Stimulated activated CD8-positive, alpha-beta memory T cell treated with anti-CD3 and anti-CD28 coated beads, Interleukin-7, amount 100 ng/mL, for 1 hour (primary cell): Measurements from ENCODE around the gene SCYGR3.
"Not testable (repeated sequence)": the region's sequence is repeated elsewhere in the genome, so short reads cannot be mapped to it uniquely, and the experiment has no call there.

Source experiments
- DNase-seq, 2 donors: peaks; one replicate each; pipeline ENCODE4 v3.0.0-alpha.2; 2020; ENCODE audit warnings: low read depth in 2 of 2

The SCYGR3 gene

DNA sequence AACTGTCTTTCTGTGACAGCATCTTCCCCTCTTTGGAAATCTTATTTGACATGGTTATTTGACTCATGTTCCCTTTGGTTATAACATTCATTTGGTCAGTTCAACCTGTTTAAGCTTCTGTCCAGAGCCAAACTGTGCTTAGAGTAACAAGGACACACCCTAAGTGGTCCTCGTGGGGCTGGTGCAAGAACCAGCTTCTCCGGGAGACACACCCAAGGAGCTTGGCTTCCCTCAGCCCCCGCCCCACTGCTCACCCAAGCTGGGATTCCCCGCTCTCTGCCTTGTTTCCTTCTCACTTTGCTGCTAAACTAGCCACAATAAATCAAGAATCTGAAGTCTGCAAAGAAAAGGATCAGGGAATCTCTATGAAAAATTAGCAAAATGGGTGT lies 1.4 kb downstream of the SCYGR3 start:
- DNase-seq: no peak

DNA sequence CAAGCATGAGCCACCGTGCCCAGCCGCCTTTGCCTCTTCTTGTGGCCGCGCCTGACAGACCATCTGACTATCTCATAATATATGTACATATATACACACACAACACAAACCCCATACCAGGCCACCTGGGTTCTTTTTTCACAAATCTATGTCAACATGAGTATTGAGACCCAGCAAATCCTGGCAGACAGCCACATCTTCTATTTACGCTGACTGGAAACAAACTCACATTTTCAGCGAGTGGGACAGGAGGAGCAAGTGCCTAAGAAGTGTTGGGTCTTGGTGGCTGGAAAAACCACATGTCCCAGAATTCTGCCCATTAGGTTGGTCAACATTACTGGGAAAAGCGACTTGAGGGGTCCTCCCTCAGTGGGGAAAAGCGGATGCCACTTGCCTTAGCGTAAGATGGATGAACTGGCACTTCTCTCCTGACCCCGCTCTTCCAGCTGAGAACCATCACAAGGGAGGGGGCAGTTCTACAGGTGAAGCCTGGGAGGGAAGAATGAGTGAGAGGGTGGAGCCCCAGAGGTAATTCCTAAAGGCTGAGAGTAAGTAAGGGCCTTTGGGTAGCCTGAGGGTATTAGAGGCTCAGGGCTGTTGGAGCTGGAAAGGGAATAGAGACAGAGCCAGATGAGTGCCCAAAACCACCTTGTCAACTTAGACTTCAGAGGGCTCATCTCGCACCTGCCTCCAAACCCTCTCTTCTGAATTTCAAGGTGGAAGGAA lies 1.9 kb downstream of the SCYGR3 start:
- no peak for DNase-seq

DNA sequence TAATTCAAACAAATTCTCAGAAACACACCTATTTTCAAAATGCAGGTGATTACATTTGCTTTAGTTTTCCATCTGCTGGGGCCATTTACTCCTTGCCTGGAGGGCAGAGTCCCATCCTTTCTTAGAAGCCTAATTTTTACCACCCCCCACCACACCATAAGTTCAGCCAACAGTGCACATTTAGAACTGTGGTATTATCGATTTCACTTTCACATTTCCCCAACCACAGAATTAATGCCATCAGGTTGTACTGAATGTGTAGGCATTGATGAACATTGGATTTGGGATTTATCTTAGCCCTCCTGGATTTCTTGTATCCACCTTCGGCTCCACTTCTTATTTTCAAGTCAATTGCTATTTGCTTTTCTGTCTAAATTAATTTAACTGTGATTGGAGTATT lies 4.5 kb downstream of the SCYGR3 start:
- DNase-seq: no peak

DNA sequence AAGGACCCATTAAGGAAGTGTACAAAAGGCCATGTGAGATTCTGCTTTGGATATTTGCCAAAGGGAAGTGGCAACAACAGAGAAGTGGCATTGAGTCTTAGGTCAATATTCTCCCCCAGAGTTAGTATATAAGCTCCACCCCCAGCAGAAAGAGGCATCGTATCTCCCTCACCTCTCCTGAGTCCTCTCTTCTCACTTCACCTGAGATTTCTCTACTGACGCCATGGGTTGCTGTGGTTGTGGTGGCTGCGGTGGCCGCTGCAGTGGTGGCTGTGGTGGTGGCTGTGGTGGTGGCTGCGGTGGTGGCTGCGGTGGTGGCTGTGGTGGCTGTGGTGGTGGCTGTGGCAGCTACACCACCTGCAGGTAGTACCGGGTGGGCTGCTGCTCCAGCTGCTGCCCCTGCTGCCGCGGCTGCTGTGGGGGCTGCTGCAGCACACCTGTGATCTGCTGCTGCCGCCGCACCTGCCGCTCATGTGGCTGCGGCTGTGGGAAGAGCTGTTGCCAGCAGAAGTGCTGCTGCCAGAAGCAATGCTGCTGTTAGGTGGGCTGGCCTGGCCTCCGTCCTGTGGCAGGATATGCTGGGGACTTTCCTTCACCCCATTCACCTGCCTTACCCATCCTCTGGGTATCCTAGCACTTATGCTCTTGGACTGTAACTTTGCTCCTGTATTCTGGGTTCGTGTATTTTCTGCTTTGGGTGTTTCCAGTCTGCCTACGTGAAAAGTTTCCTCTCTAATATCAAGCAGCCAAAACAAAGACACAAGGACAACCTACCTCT lies 5.9 kb downstream of the SCYGR3 start:
- DNase-seq: no peak

DNA sequence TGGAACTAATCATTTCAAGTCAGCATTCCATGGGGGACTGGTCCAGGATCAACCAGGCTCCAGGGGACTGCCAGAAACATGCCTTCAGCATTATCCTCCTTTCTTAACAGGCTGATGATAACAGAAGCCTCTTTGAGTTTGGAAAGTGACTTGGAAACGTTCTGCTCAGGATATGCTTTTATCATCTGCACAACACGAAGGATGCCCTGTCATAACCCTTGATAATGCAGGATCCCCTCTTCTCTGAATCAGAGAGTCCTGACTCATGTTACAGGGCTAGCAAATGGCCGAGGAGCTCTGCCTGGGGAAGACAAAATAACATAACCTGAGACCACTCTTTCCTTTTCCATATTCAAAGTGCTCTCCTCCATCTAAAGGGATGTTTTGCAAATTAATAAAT lies 6.7 kb downstream of the SCYGR3 start:
- DNase-seq: no peak

DNA sequence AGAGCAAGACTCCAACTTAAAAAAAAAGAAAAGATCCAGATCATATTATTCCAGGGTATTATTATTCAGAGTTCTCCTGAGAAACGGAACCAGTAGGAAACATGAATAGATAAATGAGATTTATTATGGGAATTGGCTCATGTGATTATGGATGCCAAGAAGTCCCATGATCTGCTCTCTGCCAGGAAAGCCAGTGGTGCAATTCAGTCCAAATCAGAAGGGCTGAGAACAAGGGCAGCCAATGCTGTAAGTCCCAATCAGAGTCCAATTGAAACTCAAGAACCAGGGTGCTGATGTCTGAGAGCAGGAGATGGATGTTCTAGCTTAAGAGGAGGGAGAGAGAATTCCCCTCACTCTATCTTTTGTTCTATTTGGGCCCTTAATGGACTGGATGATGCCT lies 8.2 kb downstream of the SCYGR3 start:
- no peak for DNase-seq

DNA sequence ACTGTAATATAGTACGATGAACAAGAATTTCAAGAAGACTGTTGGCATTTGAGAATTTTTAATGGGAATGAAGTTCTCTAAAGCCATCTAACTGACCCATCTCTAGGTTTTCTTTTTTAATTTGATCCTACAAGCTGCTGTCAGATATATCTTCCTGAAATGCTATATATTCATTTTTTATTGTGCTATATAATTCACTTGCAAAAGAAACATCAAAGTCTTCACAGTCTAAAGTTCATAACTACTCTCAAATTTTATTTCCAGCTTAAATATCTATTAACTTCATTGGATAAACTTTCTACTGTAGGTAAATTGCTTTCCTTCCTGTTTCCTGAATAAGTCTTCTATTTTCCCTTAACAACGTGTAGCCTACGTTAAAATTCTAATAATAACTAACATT lies 12.3 kb downstream of the SCYGR3 start:
- no peak for DNase-seq

DNA sequence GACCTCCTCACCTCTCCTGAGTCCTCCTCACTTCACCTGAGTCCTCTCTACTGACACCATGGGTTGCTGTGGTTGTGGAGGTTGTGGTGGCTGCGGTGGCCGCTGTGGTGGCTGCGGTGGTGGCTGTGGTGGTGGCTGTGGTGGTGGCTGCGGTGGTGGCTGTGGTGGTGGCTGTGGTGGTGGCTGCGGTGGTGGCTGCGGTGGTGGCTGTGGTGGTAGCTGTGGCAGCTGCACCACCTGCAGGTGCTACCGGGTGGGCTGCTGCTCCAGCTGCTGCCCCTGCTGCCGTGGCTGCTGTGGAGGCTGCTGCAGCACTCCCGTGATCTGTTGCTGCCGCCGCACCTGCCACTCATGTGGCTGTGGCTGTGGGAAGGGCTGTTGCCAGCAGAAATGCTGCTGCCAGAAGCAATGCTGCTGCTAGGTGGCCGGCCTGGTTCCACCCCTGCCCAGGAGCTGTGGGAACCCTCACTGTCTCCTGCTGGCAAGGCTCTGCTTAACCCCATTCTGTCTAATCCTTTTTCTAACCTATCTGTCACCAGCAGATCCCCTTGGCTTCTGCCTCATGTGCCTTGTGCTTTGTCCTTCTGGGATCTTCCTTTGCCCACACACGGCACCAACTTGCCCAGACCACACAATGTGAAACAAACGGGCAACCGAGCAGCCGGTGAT lies 15.7 kb downstream of the SCYGR3 start, which contains the start of gene SCYGR2:
Gene SCYGR2, plus strand, starts transcription at position 59 of the 669 bp plus-strand sequence. Its CDS starts 0 bp downstream, at position 59.
- not testable (repeated sequence) for DNase-seq

DNA sequence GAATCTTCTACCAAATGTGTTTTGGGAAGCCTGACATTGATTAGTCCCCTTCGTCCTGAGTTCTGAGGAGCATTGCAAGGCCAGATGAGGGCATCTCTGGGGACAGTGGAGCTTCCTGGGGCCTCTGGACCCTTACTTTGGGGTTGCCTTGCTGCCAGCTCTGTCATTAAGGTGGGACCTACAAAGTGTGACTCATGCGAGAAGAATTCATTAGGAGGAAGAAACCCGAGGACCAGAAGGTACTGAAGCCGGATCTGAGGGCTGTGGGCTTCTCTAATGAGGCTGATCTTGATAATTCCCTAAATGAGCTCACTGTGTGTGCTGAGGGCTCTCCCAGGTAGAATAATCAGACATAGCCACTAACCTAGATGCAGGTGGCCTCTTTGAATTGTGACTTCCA lies 16.6 kb downstream of the SCYGR3 start:
- no peak for DNase-seq

DNA sequence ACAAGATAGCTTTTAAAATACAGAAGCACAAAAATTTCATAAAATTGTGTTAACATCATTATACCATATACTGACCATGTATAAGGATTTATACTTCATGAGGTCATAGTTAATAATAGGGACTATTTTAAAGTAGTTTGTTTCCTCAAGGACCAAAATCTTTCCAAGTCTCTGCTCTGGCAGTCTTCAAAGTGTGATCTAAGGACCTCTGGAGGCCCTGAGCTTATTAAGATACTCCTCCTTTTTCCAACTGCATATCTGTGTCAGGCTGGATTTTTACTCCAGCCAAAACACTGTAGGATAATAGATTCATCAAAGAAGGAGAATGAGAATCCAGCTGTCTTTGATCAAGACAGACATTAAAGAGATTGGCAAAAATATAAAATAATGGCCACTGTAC lies 17.6 kb downstream of the SCYGR3 start:
- no peak for DNase-seq

DNA sequence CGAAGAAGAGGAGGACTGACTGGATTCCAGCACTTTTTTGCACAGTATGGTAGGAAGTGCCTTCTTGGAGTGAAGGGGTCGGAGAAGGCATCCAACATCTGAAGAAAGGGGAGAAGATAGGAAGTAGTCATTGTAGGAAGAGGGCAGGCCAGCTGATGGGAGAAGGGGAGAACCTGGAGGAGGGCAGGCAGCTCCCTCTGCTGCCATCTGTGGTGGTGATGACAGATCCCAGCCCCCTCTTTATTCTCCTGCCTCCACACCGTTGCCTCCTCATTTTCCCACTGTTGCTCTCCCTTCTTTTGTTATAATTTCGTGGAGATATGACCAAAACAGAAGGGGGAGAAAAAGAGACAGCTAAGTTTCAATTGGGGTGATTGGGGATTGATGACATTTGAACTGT lies 18.8 kb downstream of the SCYGR3 start:
- no peak for DNase-seq

DNA sequence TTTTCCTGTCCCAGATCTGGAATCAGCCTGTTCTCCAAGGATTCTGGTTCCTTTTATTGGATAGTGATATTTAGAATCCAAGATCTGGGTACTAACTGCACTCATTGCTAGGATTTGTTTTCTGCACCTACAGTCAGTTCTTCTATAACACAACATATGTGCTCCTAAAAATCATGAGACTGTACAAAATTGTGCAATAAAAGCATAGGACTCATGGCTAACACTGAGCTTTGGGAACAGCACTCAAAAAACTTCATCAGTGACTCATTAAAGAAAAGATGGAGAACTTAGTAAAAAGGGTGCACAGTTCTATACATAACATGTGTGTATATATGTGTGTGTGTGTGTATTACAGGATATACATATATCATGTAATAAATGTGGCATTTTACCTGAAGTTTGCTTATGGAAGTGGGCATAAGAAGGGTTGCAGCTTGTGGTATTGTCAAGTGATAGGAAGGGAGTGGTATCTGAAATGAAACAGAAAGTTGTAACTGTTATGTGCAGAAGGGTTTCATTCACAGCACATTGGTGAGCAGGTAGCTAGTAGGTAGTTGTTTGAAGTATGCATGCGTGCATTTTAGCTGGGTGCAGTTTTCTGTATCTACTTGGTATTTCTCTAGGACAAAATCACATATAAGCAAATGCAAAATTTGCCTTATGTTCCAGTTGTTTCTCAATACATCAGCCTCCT lies 21.8 kb downstream of the SCYGR3 start:
- DNase-seq: no peak

DNA sequence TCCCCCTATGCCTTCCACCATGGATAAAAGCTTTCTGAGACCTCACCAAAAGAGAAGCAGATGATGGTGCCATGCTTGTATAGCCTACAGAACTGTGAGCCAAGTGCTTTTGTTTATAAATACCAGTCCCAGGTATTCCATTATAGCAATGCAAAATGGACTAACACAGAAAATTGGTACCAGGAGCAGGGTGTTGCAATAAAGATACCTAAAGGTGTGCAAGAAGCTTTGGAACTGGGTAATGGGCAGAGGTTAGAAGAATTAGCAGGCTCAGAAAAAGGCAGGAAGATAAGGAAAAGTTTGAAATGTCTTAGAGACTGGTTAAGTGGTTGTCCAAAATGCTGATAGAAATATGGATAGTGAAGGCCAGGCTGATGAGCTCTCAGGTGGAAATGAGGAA lies 32.3 kb downstream of the SCYGR3 start:
- no peak for DNase-seq

DNA sequence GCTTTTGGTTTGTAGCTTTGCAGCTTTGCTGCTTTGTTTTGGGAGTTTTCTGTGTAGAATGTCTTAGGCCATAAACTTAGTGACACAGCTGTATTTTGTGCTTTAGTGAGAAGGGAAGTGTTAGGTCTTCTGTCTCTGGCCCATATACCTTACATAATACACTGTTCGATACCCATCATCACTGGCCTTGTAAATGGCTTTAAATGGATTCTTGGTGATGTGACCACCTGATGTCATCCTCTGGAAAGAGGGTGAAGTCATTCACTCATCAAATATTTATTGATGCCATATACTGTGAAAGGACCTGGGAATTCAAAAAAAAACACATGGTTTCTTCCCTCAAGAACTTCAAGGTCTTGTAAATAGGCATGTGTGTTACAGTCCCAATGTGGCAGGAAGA lies 34.8 kb downstream of the SCYGR3 start:
- no peak for DNase-seq

DNA sequence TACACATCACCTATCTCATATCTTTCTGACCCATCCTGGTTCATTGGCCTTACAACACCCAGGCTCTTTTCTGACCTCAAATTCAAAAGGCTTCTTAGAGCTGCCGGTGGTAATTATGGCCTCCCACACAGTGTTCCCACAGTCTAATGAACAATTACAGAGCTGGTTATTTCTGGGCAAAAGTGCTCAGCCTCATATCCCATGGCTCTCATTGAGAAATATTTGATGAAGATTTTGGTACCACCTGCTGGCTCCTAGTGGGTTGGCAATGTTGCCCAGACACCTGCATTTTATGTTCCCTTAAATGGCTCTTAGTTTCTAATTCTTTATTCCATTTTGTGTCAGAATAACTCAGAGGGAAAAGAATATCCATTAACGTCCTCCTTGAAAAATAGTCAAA lies 36.0 kb downstream of the SCYGR3 start:
- no peak for DNase-seq

DNA sequence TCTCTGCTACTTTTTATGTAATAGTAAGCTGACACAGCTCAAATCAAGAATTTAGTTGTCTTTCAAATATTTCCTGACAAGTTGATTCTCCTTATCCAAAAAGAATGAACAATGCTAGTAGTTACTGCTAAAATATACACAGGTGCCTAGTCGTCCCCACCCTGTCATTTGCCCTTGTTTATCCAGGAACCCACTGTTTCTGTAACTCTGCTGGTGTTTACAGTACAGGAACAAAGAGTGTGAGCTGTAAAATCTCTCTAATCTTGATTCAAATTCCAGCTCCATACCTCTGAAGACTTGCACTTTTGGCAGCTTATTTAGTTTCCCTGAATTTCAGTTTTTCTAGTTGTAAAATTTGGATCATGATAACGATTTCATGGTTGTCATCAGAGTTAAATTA lies 37.1 kb downstream of the SCYGR3 start:
- no peak for DNase-seq

DNA sequence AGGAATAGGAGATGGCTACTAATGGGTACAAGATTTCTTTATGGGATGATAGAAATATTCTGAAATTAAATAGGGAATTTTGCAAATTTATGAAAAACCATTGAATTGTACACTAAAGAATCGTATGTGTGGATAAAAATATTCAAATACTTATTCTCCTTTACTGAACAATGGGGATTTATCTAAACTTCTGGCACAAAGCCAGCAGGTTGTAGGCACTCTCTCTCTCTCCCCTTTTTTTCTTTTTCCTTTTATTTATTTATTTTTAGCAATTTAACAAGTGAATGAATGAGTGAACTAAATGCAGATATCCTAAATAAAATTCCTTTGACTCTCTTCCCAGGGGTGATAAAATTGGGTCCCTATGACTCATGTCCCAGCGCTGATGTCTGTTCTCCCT lies 37.8 kb downstream of the SCYGR3 start:
- no peak for DNase-seq

DNA sequence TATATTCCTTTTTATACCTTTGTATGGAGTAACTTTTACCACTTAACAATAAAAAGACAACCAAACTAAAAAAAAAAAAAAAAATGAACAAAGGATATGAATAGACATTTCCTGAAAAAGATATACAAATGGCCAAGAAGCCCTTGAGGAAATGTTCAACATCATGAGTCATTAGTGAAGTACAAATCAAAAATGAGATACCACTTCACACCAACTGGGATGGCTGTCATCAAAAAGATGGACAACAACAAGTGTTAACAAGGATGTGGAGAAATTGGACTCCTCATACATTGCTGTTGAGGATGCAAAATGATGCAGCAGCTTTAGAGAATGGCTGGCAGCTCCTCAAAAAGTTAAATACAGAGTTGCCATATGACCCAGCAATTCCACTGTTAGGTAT lies 38.5 kb downstream of the SCYGR3 start:
- DNase-seq: no peak

DNA sequence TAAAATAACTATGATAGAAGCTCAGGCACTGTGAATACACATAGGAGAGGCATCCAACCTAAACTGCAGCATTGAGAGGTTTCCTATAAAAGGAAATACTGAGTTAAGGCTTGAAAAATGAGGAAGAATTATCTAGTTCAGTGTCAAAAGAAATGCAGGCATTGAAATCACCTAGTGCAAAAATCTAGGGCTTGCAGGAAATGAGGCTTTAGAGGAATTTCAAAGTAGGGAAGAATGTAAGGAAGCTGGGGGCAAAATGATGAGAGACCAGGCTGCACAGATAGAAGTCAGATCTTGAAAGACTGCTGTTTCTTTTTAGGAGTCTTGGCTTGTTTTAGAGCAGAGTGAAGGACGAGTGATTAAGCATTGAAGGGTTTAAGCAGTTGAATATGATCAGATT lies 44.0 kb downstream of the SCYGR3 start:
- DNase-seq: no peak

DNA sequence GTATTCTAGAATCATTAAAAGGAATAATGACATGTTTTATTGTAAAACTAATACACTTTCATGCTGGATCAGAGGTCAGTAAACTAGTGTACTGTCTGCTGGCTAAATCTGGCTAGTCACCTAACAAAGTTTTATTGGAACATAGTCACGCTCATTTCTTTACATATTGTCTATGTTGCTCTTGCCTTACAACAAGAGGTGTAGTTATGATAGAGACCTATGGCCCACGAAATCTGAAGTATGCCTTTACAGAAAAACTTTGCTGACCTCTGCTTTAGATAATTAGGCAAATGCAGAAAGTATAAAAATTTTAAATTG lies 45.8 kb downstream of the SCYGR3 start:
- no peak for DNase-seq

DNA sequence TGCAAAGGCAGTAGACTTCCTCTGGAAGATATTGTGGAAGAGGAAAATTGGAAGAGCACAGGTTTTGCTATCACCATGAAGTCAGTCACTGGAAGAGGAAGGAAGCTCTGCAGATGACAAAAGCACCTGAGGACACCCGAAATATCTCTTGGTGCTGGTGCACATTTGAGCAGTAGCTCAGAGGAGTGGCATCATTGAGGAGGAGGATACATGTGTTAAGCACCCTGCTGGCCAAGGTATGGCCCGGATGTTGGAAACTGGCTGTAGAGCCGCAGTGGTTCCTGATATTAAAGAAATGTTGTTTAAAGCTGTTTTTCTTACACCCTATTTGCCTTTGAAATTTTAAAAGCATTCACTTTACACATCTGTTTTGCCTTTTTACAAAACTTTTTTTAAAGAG lies 48.6 kb downstream of the SCYGR3 start:
- DNase-seq: no peak

DNA sequence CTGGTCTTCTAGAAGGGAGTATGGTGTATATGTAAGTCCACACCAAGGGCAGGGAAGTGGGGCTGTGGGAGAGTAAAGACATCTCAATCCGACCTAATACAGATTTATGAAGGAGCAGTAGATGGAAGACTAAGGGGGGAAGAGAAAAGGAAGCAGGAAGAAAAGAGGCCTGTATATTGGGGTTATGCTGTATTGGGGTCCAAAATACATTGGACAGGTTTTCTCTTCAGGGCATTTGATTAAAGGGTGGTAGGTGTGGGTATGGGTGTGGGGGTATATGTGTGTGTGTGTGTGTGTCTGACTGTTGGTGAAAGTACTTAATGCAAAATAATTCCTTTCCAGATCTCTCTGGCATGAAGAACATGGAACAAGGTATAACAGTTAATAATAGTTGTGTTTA lies 49.6 kb downstream of the SCYGR3 start:
- DNase-seq: no peak
